H9 (cell line): ENCODE measurements around the gene CYP2W1. TPM values are rescaled to one million over a fixed set of nuclear protein-coding genes. Genes with fewer than 3 reads are reported as not detected.

Experiments
- DNase-seq: peaks from one replicate; pipeline ENCODE4 v3.0.0-alpha.2; 2017
- H2AFZ ChIP-seq: one replicate; pipeline ENCODE4 v1.6.1; 2013; ENCODE audit warnings: mild to moderate bottlenecking, low read length, control low read depth, moderate library complexity
- H2AK5ac ChIP-seq: 2 replicates; pipeline ENCODE4 v1.6.1; 2013; ENCODE audit warnings: low read length, control low read depth, mixed read lengths; ENCODE audit not compliant: insufficient read length
- H2BK120ac ChIP-seq: one replicate; pipeline ENCODE4 v1.6.1; 2013; ENCODE audit warnings: low read depth, mild to moderate bottlenecking, low read length, control low read depth, inconsistent platforms; ENCODE audit not compliant: poor library complexity, severe bottlenecking
- H2BK12ac ChIP-seq: 2 replicates; pipeline ENCODE4 v1.6.1; 2013; ENCODE audit warnings: low read length, control low read depth, mixed read lengths, low read depth; ENCODE audit not compliant: insufficient read length
- H2BK15ac ChIP-seq: 2 replicates; pipeline ENCODE4 v1.6.1; 2013; ENCODE audit warnings: low read depth, low read length, control low read depth
- H2BK20ac ChIP-seq: one replicate; pipeline ENCODE4 v1.6.1; 2013; ENCODE audit warnings: low read depth, mild to moderate bottlenecking, low read length, control low read depth, inconsistent platforms; ENCODE audit not compliant: poor library complexity, severe bottlenecking
- H2BK5ac ChIP-seq: 2 replicates; pipeline ENCODE4 v1.6.1; 2013; ENCODE audit warnings: low read length, control low read depth, mixed read lengths; ENCODE audit not compliant: insufficient read length
- H3K14ac ChIP-seq: 2 replicates; pipeline ENCODE4 v1.6.1; 2013; ENCODE audit warnings: low read length, control low read depth; ENCODE audit not compliant: insufficient read depth
- H3K18ac ChIP-seq: 2 replicates; pipeline ENCODE4 v1.6.1; 2013; ENCODE audit warnings: low read depth, mild to moderate bottlenecking, mixed read lengths, low read length, control low read depth; ENCODE audit not compliant: insufficient read length
- H3K23ac ChIP-seq: 2 replicates; pipeline ENCODE4 v1.6.1; 2013; ENCODE audit warnings: low read length, control low read depth, mixed read lengths, low read depth; ENCODE audit not compliant: insufficient read length
- H3K23me2 ChIP-seq: 2 replicates; pipeline ENCODE4 v1.6.1; 2013; ENCODE audit warnings: low read depth, mild to moderate bottlenecking, mixed read lengths, low read length, control low read depth; ENCODE audit not compliant: insufficient read length, poor library complexity, severe bottlenecking
- H3K27ac ChIP-seq: 2 replicates; pipeline ENCODE4 v1.5.1; 2013; ENCODE audit warnings: low read length, control low read depth, mixed read lengths, low read depth; ENCODE audit not compliant: insufficient read length
- H3K27me3 ChIP-seq: 2 replicates; pipeline ENCODE4 v1.6.1; 2013; ENCODE audit warnings: low read length, control low read depth, inconsistent platforms; ENCODE audit not compliant: insufficient read depth
- H3K4ac ChIP-seq: 2 replicates; pipeline ENCODE4 v1.6.1; 2013; ENCODE audit warnings: low read depth, mild to moderate bottlenecking, control low read depth, inconsistent platforms, low read length, moderate library complexity
- H3K4me1 ChIP-seq: 2 replicates; pipeline ENCODE4 v1.6.1; 2013; ENCODE audit warnings: low read length, control low read depth, inconsistent platforms; ENCODE audit not compliant: insufficient read depth
- H3K4me2 ChIP-seq: 2 replicates; pipeline ENCODE4 v1.6.1; 2013; ENCODE audit warnings: low read length, control low read depth, mixed read lengths; ENCODE audit not compliant: insufficient read length, insufficient read depth
- H3K56ac ChIP-seq: 2 replicates; pipeline ENCODE4 v1.6.1; 2013; ENCODE audit warnings: low read depth, mild to moderate bottlenecking, mixed read lengths, low read length, control low read depth; ENCODE audit not compliant: insufficient read length
- H3K79me1 ChIP-seq: 2 replicates; pipeline ENCODE4 v1.6.1; 2013; ENCODE audit warnings: low read depth, mild to moderate bottlenecking, moderate library complexity, low read length, control low read depth, inconsistent platforms; ENCODE audit not compliant: insufficient read depth, poor library complexity, severe bottlenecking
- H3K79me2 ChIP-seq: 2 replicates; pipeline ENCODE4 v1.6.1; 2013; ENCODE audit warnings: low read length, control low read depth, inconsistent platforms; ENCODE audit not compliant: insufficient read depth
- H3K9ac ChIP-seq: 2 replicates; pipeline ENCODE4 v1.6.1; 2013; ENCODE audit warnings: low read length, control low read depth, mixed read lengths; ENCODE audit not compliant: insufficient read length; ENCODE audit errors: extremely low read depth
- H3K9me3 ChIP-seq: one replicate; pipeline ENCODE4 v1.6.1; 2013; ENCODE audit warnings: low read depth, low read length, inconsistent platforms; ENCODE audit not compliant: control insufficient read depth
- H3T11ph ChIP-seq: one replicate; pipeline ENCODE4 v1.6.1; 2013; ENCODE audit warnings: mild to moderate bottlenecking, low read length, control low read depth, inconsistent platforms
- H4K20me1 ChIP-seq: one replicate; pipeline ENCODE4 v1.6.1; 2013; ENCODE audit not compliant: control insufficient read depth, insufficient read length, insufficient read depth
- H4K5ac ChIP-seq: 2 replicates; pipeline ENCODE4 v1.6.1; 2013; ENCODE audit warnings: low read depth, mild to moderate bottlenecking, mixed read lengths, low read length, control low read depth; ENCODE audit not compliant: insufficient read length
- H4K8ac ChIP-seq: replicated peaks from 2 replicates; pipeline ENCODE4 v1.6.1; 2013; ENCODE audit warnings: low read length, control low read depth, mixed read lengths, low read depth; ENCODE audit not compliant: insufficient read length
- H4K91ac ChIP-seq: 2 replicates; pipeline ENCODE4 v1.6.1; 2013; ENCODE audit warnings: low read depth, mild to moderate bottlenecking, moderate library complexity, mixed read lengths, low read length, control low read depth; ENCODE audit not compliant: insufficient read length
- H3K27ac Mint-ChIP-seq, 3 experiments: 2 replicates in 2 of 3; 3 replicates in 1 of 3; pipeline ENCODE4 v1.8.0; 2020 to 2021; ENCODE audit warnings: mixed read lengths in 3 of 3, mild to moderate bottlenecking in 1 of 3, moderate library complexity in 1 of 3
- H3K27me3 Mint-ChIP-seq: 2 replicates; pipeline ENCODE4 v1.8.0; 2021; ENCODE audit warnings: low read depth, mild to moderate bottlenecking, moderate library complexity, mixed read lengths
- H3K36me3 Mint-ChIP-seq, 3 experiments: 2 replicates in 2 of 3; 3 replicates in 1 of 3; pipeline ENCODE4 v1.8.0; 2020 to 2021; ENCODE audit warnings: low read depth in 3 of 3, mixed read lengths in 3 of 3; ENCODE audit not compliant: insufficient read depth in 1 of 3
- H3K4me1 Mint-ChIP-seq, 2 experiments: 2 replicates each; pipeline ENCODE4 v1.8.0; 2020; ENCODE audit warnings: mixed read lengths in 2 of 2
- H3K4me3 Mint-ChIP-seq, 2 experiments: 2 replicates in 1 of 2; 3 replicates in 1 of 2; pipeline ENCODE4 v1.8.0; 2020 to 2021; ENCODE audit warnings: mild to moderate bottlenecking in 2 of 2, mixed read lengths in 2 of 2, moderate library complexity in 1 of 2
- H3K9me3 Mint-ChIP-seq, 2 experiments: 2 replicates in 1 of 2; 3 replicates in 1 of 2; pipeline ENCODE4 v1.8.0; 2020; ENCODE audit warnings: mild to moderate bottlenecking in 2 of 2, mixed read lengths in 2 of 2, moderate library complexity in 1 of 2
- WGBS: extraction: QIAGEN DNeasy Blood & Tissue Kit; methylation state at CpG from one replicate; pipeline ENCODE4 v1.1.7; 2013; ENCODE audit warnings: missing lambda C conversion rate, low lambda C conversion rate, mixed read lengths; ENCODE audit not compliant: insufficient read length; ENCODE audit errors: extremely low coverage; 5-methylcytosine and 5-hydroxymethylcytosine counted together
- total RNA-seq: library from RNA; stranded (reverse); gene quantifications from 2 replicates; pipeline ENCODE4 v1.2.1, GENCODE V29; 2021
- TF ChIP-seq, protein P1 (sequence below): fragments of 200-600 bp; sonication (generic); conservative IDR thresholded peaks from 3 replicates; pipeline ENCODE4 v1.8.0; 2021; ENCODE audit warnings: antibody characterized with exemption, mild to moderate bottlenecking

Gene CYP2W1
- total RNA-seq, 1 experiment from 2014 or later: not detected

GRCh38 chr7:978049-978346, 5.0 kb upstream of the CYP2W1 start:
- H3K27ac Mint-ChIP-seq: peak overlapping the region in 1 of 3 experiments; percentile 14; a peak in 1 of 7 replicates
- Histone ChIP-seq H3K4me1 (no peaks in the 10 kb centered on the region), H3K9ac (no peak overlapping the region), H3K14ac (no peak overlapping the region), H2BK12ac (no peak overlapping the region), H3K18ac (no peak overlapping the region), H3K79me2 (peaks cover 2% of the 10 kb centered on the region; the same call in 1 of the 2 replicates), H3K79me1 (no peaks in the 10 kb centered on the region), H3K27ac (no peak overlapping the region), H4K20me1 (no peaks in the 10 kb centered on the region), H3K23me2 (peaks cover 3% of the 10 kb centered on the region), H2BK15ac (no peak overlapping the region), H3K9me3 (no peaks in the 10 kb centered on the region), H2AFZ (no peak overlapping the region), H4K5ac (no peak overlapping the region), H2BK120ac (no peak overlapping the region), H3K27me3 (no peaks in the 10 kb centered on the region), H3K56ac (no peak overlapping the region), H3T11ph (no peak overlapping the region), H2BK20ac (no peak overlapping the region), H3K23ac (no peak overlapping the region), H4K8ac (no peak overlapping the region), H2AK5ac (no peak overlapping the region), H4K91ac (no peak overlapping the region), H3K4ac (no peak overlapping the region), H3K4me2 (no peak overlapping the region), H2BK5ac (no peak overlapping the region)
- no CpG with 5 or more reads among the region's 7 CpGs for WGBS
- H3K36me3 Mint-ChIP-seq: peaks cover 0 to 4% (median 3%) of the 10 kb centered on the region in 3 experiments; a peak in 4 of 7 replicates
- H3K4me1 Mint-ChIP-seq: peaks cover 6 to 20% of the 10 kb centered on the region in 2 experiments; a peak in 3 of 4 replicates
- no peak overlapping the region for H3K4me3 Mint-ChIP-seq
- no peak for DNase-seq
- H3K27me3 Mint-ChIP-seq: no peaks in the 10 kb centered on the region; the same call in 1 of the 2 replicates
- TF ChIP-seq, protein P1, sequence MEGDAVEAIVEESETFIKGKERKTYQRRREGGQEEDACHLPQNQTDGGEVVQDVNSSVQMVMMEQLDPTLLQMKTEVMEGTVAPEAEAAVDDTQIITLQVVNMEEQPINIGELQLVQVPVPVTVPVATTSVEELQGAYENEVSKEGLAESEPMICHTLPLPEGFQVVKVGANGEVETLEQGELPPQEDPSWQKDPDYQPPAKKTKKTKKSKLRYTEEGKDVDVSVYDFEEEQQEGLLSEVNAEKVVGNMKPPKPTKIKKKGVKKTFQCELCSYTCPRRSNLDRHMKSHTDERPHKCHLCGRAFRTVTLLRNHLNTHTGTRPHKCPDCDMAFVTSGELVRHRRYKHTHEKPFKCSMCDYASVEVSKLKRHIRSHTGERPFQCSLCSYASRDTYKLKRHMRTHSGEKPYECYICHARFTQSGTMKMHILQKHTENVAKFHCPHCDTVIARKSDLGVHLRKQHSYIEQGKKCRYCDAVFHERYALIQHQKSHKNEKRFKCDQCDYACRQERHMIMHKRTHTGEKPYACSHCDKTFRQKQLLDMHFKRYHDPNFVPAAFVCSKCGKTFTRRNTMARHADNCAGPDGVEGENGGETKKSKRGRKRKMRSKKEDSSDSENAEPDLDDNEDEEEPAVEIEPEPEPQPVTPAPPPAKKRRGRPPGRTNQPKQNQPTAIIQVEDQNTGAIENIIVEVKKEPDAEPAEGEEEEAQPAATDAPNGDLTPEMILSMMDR: no peak
- H3K9me3 Mint-ChIP-seq: no peaks in the 10 kb centered on the region
